Ishikawa (cell line): ENCODE measurements around the gene SAFB.

Experiments used
- CEBPB ChIP-seq: IDR thresholded peaks from 2 replicates; pipeline ENCODE4 v1.6.1; 2012
- CREB1 ChIP-seq: IDR thresholded peaks from 2 replicates; pipeline ENCODE4 v1.6.1; 2012; ENCODE audit warnings: low read depth
- EGR1 ChIP-seq: IDR thresholded peaks from 2 replicates; pipeline ENCODE4 v1.6.1; 2012
- EP300 ChIP-seq: IDR thresholded peaks from 2 replicates; pipeline ENCODE4 v1.6.1; 2012; ENCODE audit warnings: borderline replicate concordance
- FOXM1 ChIP-seq: IDR thresholded peaks from 2 replicates; pipeline ENCODE4 v1.6.1; 2012; ENCODE audit warnings: low read depth, borderline replicate concordance
- NFIC ChIP-seq: IDR thresholded peaks from 2 replicates; pipeline ENCODE4 v1.6.1; 2012
- RAD21 ChIP-seq: IDR thresholded peaks from 2 replicates; pipeline ENCODE4 v1.6.1; 2012; ENCODE audit warnings: low read depth
- REST ChIP-seq: IDR thresholded peaks from 2 replicates; pipeline ENCODE4 v1.6.1; 2012; ENCODE audit warnings: low read depth, mild to moderate bottlenecking
- TAF1 ChIP-seq: IDR thresholded peaks from 2 replicates; pipeline ENCODE4 v1.6.1; 2012; ENCODE audit warnings: low read depth, mild to moderate bottlenecking
- TCF12 ChIP-seq: IDR thresholded peaks from 2 replicates; pipeline ENCODE4 v1.6.1; 2012; ENCODE audit warnings: low read depth
- TEAD4 ChIP-seq: IDR thresholded peaks from 2 replicates; pipeline ENCODE4 v1.6.1; 2012
- USF1 ChIP-seq: IDR thresholded peaks from 2 replicates; pipeline ENCODE4 v1.6.1; 2012
- YY1 ChIP-seq: IDR thresholded peaks from 2 replicates; pipeline ENCODE4 v1.6.1; 2012; ENCODE audit warnings: low read depth
- ZBTB7A ChIP-seq: IDR thresholded peaks from 2 replicates; pipeline ENCODE4 v1.6.1; 2012; ENCODE audit warnings: low read depth
- TF ChIP-seq, protein P1 (sequence below): IDR thresholded peaks from 2 replicates; pipeline ENCODE4 v1.6.1; 2012

Gene SAFB

GRCh38 chr19:5686326-5686646, 63.4 kb downstream of the SAFB start:
- TF ChIP-seq ZBTB7A (no peak), USF1 (peak; percentile 25; the same call in 1 of the 2 replicates), TCF12 (no peak), REST (no peak), RAD21 (no peak), EP300 (no peak), TAF1 (no peak)

GRCh38 chr19:5686647-5687359, 63.9 kb downstream of the SAFB start:
- TF ChIP-seq EGR1 (no peak), USF1 (no peak), CEBPB (no peak), REST (no peak), YY1 (0 out of 2 replicates have a peak, but pooled peaks have one; percentile 33), FOXM1 (no peak), ZBTB7A (no peak), EP300 (no peak), TCF12 (no peak), CREB1 (peak; percentile 66; the same call in 1 of the 2 replicates), RAD21 (peak; percentile 33; the same call in 1 of the 2 replicates), TEAD4 (no peak), TAF1 (no peak), NFIC (no peak)
- TF ChIP-seq, protein P1, sequence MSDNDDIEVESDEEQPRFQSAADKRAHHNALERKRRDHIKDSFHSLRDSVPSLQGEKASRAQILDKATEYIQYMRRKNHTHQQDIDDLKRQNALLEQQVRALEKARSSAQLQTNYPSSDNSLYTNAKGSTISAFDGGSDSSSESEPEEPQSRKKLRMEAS, result peak; percentile 51; the same call in 1 of the 2 replicates

- no peak for TF ChIP-seq ZBTB7A
- no peak for TF ChIP-seq USF1
- TF ChIP-seq RAD21, result no peak
- no peak for TF ChIP-seq CEBPB
- no peak for TF ChIP-seq TEAD4
- TF ChIP-seq, protein P1, result no peak
- TF ChIP-seq REST, result no peak
- no peak for TF ChIP-seq FOXM1
- TF ChIP-seq EGR1, result no peak
- TF ChIP-seq EP300, result no peak
- no peak for TF ChIP-seq TCF12
Observed at GRCh38 chr19:5687360-5688198, 64.7 kb downstream of the SAFB start.
